GM12878 (cell line): ENCODE measurements around the gene RAI14. TPM values are rescaled to one million over a fixed set of nuclear protein-coding genes. Genes with fewer than 3 reads are reported as not detected.

Experiments
- ATAC-seq: fragments of 200-7000 bp; cut with Tn5 transposase; 3 replicates; pipeline ENCODE4 v1.9.1; 2020; ENCODE audit warnings: mild to moderate bottlenecking, moderate library complexity
- BruUV-seq: library from RNA; stranded (reverse); fragments of 400-500 nt; replicated peaks from 2 replicates; lab custom pipeline; 2021; lab: Mats Ljungman, UMichigan
- CTCF ChIA-PET: fragments of 300-600 bp; sonication (Branson Sonifier 250); formaldehyde crosslinking; extraction: SDS; loops from one replicate; lab custom pipeline; 2021; ENCODE audit warnings: inconsistent platforms; lab: Yijun Ruan, JAX
- POLR2A ChIA-PET: fragments of 350-600 bp; formaldehyde crosslinking; extraction: SDS; loops from one replicate; lab custom pipeline; 2021; ENCODE audit warnings: inconsistent platforms; lab: Charles Lee
- RAD21 ChIA-PET: fragments of 300-600 bp; sonication (Branson Sonifier 250); formaldehyde crosslinking; loops from one replicate; lab custom pipeline; 2023; ENCODE audit warnings: antibody characterized with exemption; ENCODE audit not compliant: unreplicated experiment; lab: Charles Lee
- SMC1A ChIA-PET: fragments of 300-600 bp; sonication (Branson Sonifier 250); formaldehyde crosslinking; loops from one replicate; lab custom pipeline; 2023; ENCODE audit not compliant: unreplicated experiment, uncharacterized antibody; lab: Charles Lee
- DNase-seq: peaks from one replicate; pipeline ENCODE4 v3.0.0-alpha.2; 2011; ENCODE audit warnings: low read depth, low spot score
- FAIRE-seq: peaks from 3 replicates; lab custom pipeline; 2011; peaks lifted over from hg19 to GRCh38; lab: Jason Lieb, UNC
- H2AFZ ChIP-seq: 2 replicates; pipeline ENCODE4 v1.6.0; 2011; ENCODE audit warnings: low read depth, low read length, control low read depth; ENCODE audit not compliant: control insufficient read depth
- H3K27ac ChIP-seq: 2 replicates; pipeline ENCODE4 v1.5.1; 2011; ENCODE audit warnings: control low read depth; ENCODE audit not compliant: control insufficient read depth, insufficient read depth
- H3K27me3 ChIP-seq, 2 experiments: replicated peaks in 1 of 2; 2 replicates each; pipeline versions ENCODE4 v1.6.0 to v1.6.1; 2011; ENCODE audit warnings: low read length in 1 of 2; ENCODE audit not compliant: control insufficient read depth in 2 of 2, insufficient read depth in 2 of 2
- H3K36me3 ChIP-seq, 2 experiments: 2 replicates each; pipeline ENCODE4 v1.5.1; 2011; ENCODE audit warnings: low read length in 1 of 2; ENCODE audit not compliant: control insufficient read depth in 2 of 2, insufficient read depth in 2 of 2
- H3K4me1 ChIP-seq: 2 replicates; pipeline ENCODE4 v1.6.1; 2011; ENCODE audit warnings: mild to moderate bottlenecking, low read length, moderate library complexity, mixed read lengths; ENCODE audit not compliant: control insufficient read depth, insufficient read depth
- H3K4me2 ChIP-seq: 2 replicates; pipeline ENCODE4 v1.6.0; 2011; ENCODE audit warnings: control low read depth; ENCODE audit not compliant: control insufficient read depth, insufficient read depth
- H3K4me3 ChIP-seq: fragments of 200-600 bp; sonication (generic); 2 replicates; pipeline ENCODE4 v1.5.1; 2016
- H3K79me2 ChIP-seq: 2 replicates; pipeline ENCODE4 v1.6.0; 2011; ENCODE audit warnings: low read length; ENCODE audit not compliant: control insufficient read depth, insufficient read depth
- H3K9ac ChIP-seq: 2 replicates; pipeline ENCODE4 v1.8.0; 2011; ENCODE audit warnings: low read length, control low read depth, mixed read lengths; ENCODE audit not compliant: control insufficient read depth, insufficient read depth
- H3K9me3 ChIP-seq: replicated peaks from 3 replicates; pipeline ENCODE4 v1.5.1; 2011; ENCODE audit warnings: mild to moderate bottlenecking, low read length; ENCODE audit not compliant: control insufficient read depth, insufficient read depth
- H4K20me1 ChIP-seq: 2 replicates; pipeline ENCODE4 v1.6.0; 2011; ENCODE audit not compliant: control insufficient read depth, insufficient read depth
- BHLHE40 ChIP-seq, 2 experiments: fragments of 450-650 bp in 1 of 2; IDR thresholded peaks; 2 replicates each; pipeline ENCODE4 v1.6.1; 2011 to 2017; ENCODE audit warnings: low read depth in 2 of 2, borderline replicate concordance in 1 of 2, improper control_type of control experiment in 1 of 2, low read length in 1 of 2, mild to moderate bottlenecking in 1 of 2
- HDAC2 ChIP-seq: fragments of 200-600 bp; sonication (generic); IDR thresholded peaks from 2 replicates; pipeline ENCODE4 v1.6.1; 2017
- MTA2 ChIP-seq: fragments of 450-650 bp; IDR thresholded peaks from 2 replicates; pipeline ENCODE4 v1.6.1; 2016; ENCODE audit warnings: low read depth, mild to moderate bottlenecking, moderate library complexity
- NFIC ChIP-seq: IDR thresholded peaks from 2 replicates; pipeline ENCODE4 v1.6.1; 2012; ENCODE audit warnings: low read depth, mild to moderate bottlenecking, inconsistent platforms, low read length, moderate library complexity
- NKRF ChIP-seq: fragments of 450-650 bp; conservative IDR thresholded peaks from 2 replicates; pipeline ENCODE4 v1.6.1; 2017; ENCODE audit warnings: mild to moderate bottlenecking, moderate library complexity
- SIX5 ChIP-seq: IDR thresholded peaks from 2 replicates; pipeline ENCODE4 v1.6.1; 2011; ENCODE audit warnings: mild to moderate bottlenecking, low read depth, low read length, moderate library complexity; ENCODE audit not compliant: severe bottlenecking
- SMC3 ChIP-seq: IDR thresholded peaks from 2 replicates; pipeline ENCODE4 v1.6.1; 2011; ENCODE audit warnings: low read length, improper control_type of control experiment, borderline replicate concordance
- SP1 ChIP-seq: IDR thresholded peaks from one replicate; pipeline ENCODE4 v1.6.1; 2011; ENCODE audit warnings: low read depth, low read length
- SUPT20H ChIP-seq: IDR thresholded peaks from 2 replicates; pipeline ENCODE4 v1.6.1; 2011; ENCODE audit warnings: low read depth, mild to moderate bottlenecking, low read length, moderate library complexity, borderline replicate concordance; ENCODE audit not compliant: control insufficient read depth
- TCF3 ChIP-seq: IDR thresholded peaks from 2 replicates; pipeline ENCODE4 v1.6.1; 2012; ENCODE audit warnings: low read depth, mild to moderate bottlenecking, low read length, borderline replicate concordance; ENCODE audit not compliant: insufficient read depth
- TCF7 ChIP-seq: IDR thresholded peaks from 2 replicates; pipeline ENCODE4 v1.6.1; 2014; ENCODE audit warnings: antibody characterized with exemption, borderline replicate concordance
- WGBS: methylation state at CpG from one replicate; pipeline ENCODE4 v1.1.6; 2016; ENCODE audit warnings: low lambda C conversion rate; ENCODE audit not compliant: insufficient replicate concordance, insufficient coverage; ENCODE audit errors: missing lambda C conversion rate; 5-methylcytosine and 5-hydroxymethylcytosine counted together
- in situ Hi-C: fragments of 300-500 bp; cut with MboI; formaldehyde crosslinking; loops from 9 replicates; pipeline ENCODE4 v1.14.3; 2018; ENCODE audit warnings: mixed read lengths
- intact Hi-C: fragments of 100-400 bp; cut with micrococcal nuclease; formaldehyde crosslinking; loops from one replicate; pipeline ENCODE4 v1.14.2; 2022; ENCODE audit not compliant: unreplicated experiment
- polyA plus RNA-seq, 11 experiments: library from polyadenylated mRNA; depleted of rRNA in 4 of 11; unstranded in 6 of 11; stranded (reverse) in 5 of 11; fragments of >200 nt; fragmentation: Nextera tagmentation in 4 of 11; fragmentation: Illumina TruSeq in 1 of 11; extraction: Ambion mirVana in 4 of 11; extraction: Trizol in 1 of 11; gene quantifications; 1 replicate in 1 of 11; 2 replicates in 10 of 11; pipeline versions ENCODE4 v1.2.1 to v1.2.3, GENCODE V29; 2011 to 2016; ENCODE audit warnings: inconsistent platforms in 2 of 11, missing spikeins in 2 of 11, low read depth in 1 of 11
- total RNA-seq, 4 experiments: library from RNA; depleted of rRNA in 3 of 4; stranded (reverse); fragments of >200 nt in 3 of 4; fragmentation: Illumina TruSeq in 1 of 4; extraction: Trizol in 1 of 4; gene quantifications; 2 replicates each; pipeline versions ENCODE4 v1.2.1 to v1.2.3, GENCODE V29; 2013 to 2021

The RAI14 gene
- total and polyA plus RNA-seq, 10 of the 15 experiments (the other 5 are each of a cell fraction or from before 2014, with no cell fraction given): 0.18 to 4.6 (median 1.9) TPM

GRCh38 chr5:34608368-34608767 is 47.8 kb upstream of the RAI14 start:
- BruUV-seq: no TSS peak
- ChIA-PET CTCF (no interaction called here), RAD21 (no interaction called here)

More at GRCh38 chr5:34608368-34608767, 47.8 kb upstream of the RAI14 start:
- FAIRE-seq (no peak), ATAC-seq (no peak), DNase-seq (no peak)
- Histone ChIP-seq H3K79me2 (no peaks in the 10 kb centered on the region), H3K36me3 (no peaks in the 10 kb centered on the region), H3K4me1 (no peaks in the 10 kb centered on the region), H3K4me3 (no peak overlapping the region), H4K20me1 (no peaks in the 10 kb centered on the region), H3K9ac (no peak overlapping the region), H3K9me3 (no peaks in the 10 kb centered on the region), H3K27me3 (no peaks in the 10 kb centered on the region), H3K4me2 (no peak overlapping the region), H2AFZ (no peak overlapping the region), H3K27ac (no peak overlapping the region)
- POLR2A ChIA-PET: no interaction called here
- intact Hi-C loops (no loop called here), in situ Hi-C loops (no loop called here)
- SMC1A ChIA-PET: no interaction called here
- WGBS: 42% methylated on average over 3 of the region's 3 CpGs
- TF ChIP-seq TCF3 (no peak), SMC3 (no peak), SIX5 (no peak), NKRF (no peak), SUPT20H (no peak), MTA2 (no peak), SP1 (no peak), HDAC2 (no peak), NFIC (no peak), BHLHE40 (IDR thresholded peaks at IDR 0.05; ENCODE audit: borderline replicate concordance in 1 of 2, low read depth in 2 of 2, low read length in 1 of 2) (no peak), TCF7 (no peak)
